Adrenal gland (tissue), 5 donors: Measurements from ENCODE around the gene GGTLC3.
"Not testable (repeated sequence)": the region's sequence is repeated elsewhere in the genome, so short reads cannot be mapped to it uniquely, and the experiment has no call there.

Source experiments
- POLR2A ChIP-seq, 2 donors: fragments of 450-650 bp; IDR thresholded peaks; one replicate each; pipeline ENCODE4 v1.6.1; 2017; ENCODE audit warnings: antibody characterized with exemption in 2 of 2, mild to moderate bottlenecking in 2 of 2, moderate library complexity in 1 of 2
- TF ChIP-seq, protein P1 (sequence below), 6 experiments: fragments of 450-650 bp in 4 of 6; fragments of 200-600 bp in 2 of 6; sonication (generic) in 1 of 6; IDR thresholded peaks; 1 replicate in 5 of 6; 2 replicates in 1 of 6; pipeline versions ENCODE4 v1.5.1 to v1.8.0; 2016 to 2021; ENCODE audit warnings: antibody characterized with exemption in 6 of 6, mild to moderate bottlenecking in 2 of 6, moderate library complexity in 1 of 6
- donor health status: DM: no; HTN: no; CAD: no.

GRCh38 chr22:18539994-18540393 is 22.0 kb upstream of the GGTLC3 start:
- TF ChIP-seq, protein P1, sequence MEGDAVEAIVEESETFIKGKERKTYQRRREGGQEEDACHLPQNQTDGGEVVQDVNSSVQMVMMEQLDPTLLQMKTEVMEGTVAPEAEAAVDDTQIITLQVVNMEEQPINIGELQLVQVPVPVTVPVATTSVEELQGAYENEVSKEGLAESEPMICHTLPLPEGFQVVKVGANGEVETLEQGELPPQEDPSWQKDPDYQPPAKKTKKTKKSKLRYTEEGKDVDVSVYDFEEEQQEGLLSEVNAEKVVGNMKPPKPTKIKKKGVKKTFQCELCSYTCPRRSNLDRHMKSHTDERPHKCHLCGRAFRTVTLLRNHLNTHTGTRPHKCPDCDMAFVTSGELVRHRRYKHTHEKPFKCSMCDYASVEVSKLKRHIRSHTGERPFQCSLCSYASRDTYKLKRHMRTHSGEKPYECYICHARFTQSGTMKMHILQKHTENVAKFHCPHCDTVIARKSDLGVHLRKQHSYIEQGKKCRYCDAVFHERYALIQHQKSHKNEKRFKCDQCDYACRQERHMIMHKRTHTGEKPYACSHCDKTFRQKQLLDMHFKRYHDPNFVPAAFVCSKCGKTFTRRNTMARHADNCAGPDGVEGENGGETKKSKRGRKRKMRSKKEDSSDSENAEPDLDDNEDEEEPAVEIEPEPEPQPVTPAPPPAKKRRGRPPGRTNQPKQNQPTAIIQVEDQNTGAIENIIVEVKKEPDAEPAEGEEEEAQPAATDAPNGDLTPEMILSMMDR (IDR thresholded peaks at IDR 0.05) = not testable (repeated sequence)
- not testable (repeated sequence) for TF ChIP-seq POLR2A (IDR thresholded peaks at IDR 0.05)
